Osteoblast (primary cell): Measurements from ENCODE around the gene LY86. TPM values are rescaled to one million over a fixed set of nuclear protein-coding genes. Genes with fewer than 3 reads are reported as not detected.
A peak's percentile ranks its signal among the peaks of the same experiment; 100 is the strongest.

Experiments used
- DNase-seq: peaks from one replicate; pipeline ENCODE4 v3.0.0; 2011; ENCODE audit warnings: low spot score, mixed read lengths; ENCODE audit not compliant: insufficient read length; ENCODE audit errors: missing footprints
- H2AFZ ChIP-seq: 2 replicates; pipeline ENCODE4 v1.6.0; 2011; ENCODE audit warnings: mild to moderate bottlenecking, low read length
- H3K27ac ChIP-seq: 2 replicates; pipeline ENCODE4 v1.5.1; 2011; ENCODE audit warnings: mild to moderate bottlenecking, low read depth, low read length, moderate library complexity
- H3K27me3 ChIP-seq: 2 replicates; pipeline ENCODE4 v1.6.0; 2012; ENCODE audit warnings: mild to moderate bottlenecking, control low read depth, inconsistent platforms, low read length, moderate library complexity; ENCODE audit not compliant: insufficient read depth
- H3K36me3 ChIP-seq: 2 replicates; pipeline ENCODE4 v1.5.1; 2011; ENCODE audit warnings: mild to moderate bottlenecking, low read length, control low read depth, moderate library complexity; ENCODE audit not compliant: insufficient read depth
- H3K4me1 ChIP-seq: 2 replicates; pipeline ENCODE4 v1.5.1; 2011; ENCODE audit warnings: mild to moderate bottlenecking, low read length, control low read depth, moderate library complexity; ENCODE audit not compliant: insufficient read depth
- H3K4me2 ChIP-seq: 2 replicates; pipeline ENCODE4 v1.6.0; 2011; ENCODE audit warnings: mild to moderate bottlenecking, low read length; ENCODE audit not compliant: insufficient read depth
- H3K4me3 ChIP-seq: fragments of 200-600 bp; sonication (generic); 3 replicates; pipeline ENCODE4 v1.5.1; 2012; ENCODE audit warnings: mild to moderate bottlenecking, low read length, inconsistent platforms; ENCODE audit not compliant: insufficient read depth
- H3K79me2 ChIP-seq: 2 replicates; pipeline ENCODE4 v1.6.0; 2012; ENCODE audit warnings: mild to moderate bottlenecking, low read length, control low read depth, inconsistent platforms; ENCODE audit not compliant: insufficient read depth
- H3K9me3 ChIP-seq: 2 replicates; pipeline ENCODE4 v1.5.1; 2011; ENCODE audit warnings: low read depth, low read length, control low read depth
- H4K20me1 ChIP-seq: 2 replicates; pipeline ENCODE4 v1.6.0; 2012; ENCODE audit warnings: mild to moderate bottlenecking, low read length, control low read depth; ENCODE audit not compliant: insufficient read depth
- total RNA-seq: library from RNA; depleted of rRNA; stranded (reverse); fragments of >200 nt; gene quantifications from 2 replicates; pipeline ENCODE4 v1.2.3, GENCODE V29; 2012
- TF ChIP-seq, protein P1 (sequence below): IDR thresholded peaks from 2 replicates; pipeline ENCODE4 v1.5.1; 2011; ENCODE audit warnings: mild to moderate bottlenecking, low read depth, low read length, moderate library complexity; ENCODE audit errors: extremely low read depth

LY86 gene
- total RNA-seq, 1 donor: not detected

DNA sequence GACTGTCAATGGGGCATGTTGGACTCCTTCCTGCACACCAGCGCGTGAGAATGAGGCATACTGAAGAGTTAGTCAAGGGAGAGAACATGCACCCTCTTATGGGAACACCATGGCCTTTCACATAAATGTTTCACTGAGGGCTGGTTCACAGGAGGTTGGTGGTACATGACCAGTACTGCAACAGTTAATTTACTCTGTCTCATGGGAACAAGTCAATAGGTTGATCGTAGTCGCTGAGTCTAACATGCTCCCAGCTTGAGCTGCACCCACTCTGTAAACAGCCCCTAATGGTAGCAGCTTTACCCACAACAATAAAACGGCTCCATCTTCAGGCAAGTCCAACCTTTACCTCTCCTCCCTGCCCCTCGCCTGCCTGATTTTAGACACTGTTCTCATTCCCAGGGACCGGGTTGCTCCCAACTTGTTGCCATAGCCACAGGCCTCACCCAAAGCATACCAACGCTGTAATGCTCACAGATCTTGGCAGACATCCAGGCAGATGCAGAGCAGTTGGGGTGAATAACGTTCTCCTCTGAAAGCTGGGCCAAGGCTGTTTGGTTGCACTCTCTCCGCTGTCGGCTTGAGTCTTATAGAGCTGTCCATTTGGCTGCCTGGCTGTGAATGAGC lies 111.3 kb downstream of the LY86 start:
- Histone ChIP-seq H3K27ac (peak overlapping the region; percentile 0), H3K36me3 (no peaks in the 10 kb centered on the region), H3K27me3 (peaks cover 11% of the 10 kb centered on the region), H3K4me2 (peak overlapping the region; percentile 56), H3K9me3 (no peaks in the 10 kb centered on the region), H3K4me1 (peaks cover 14% of the 10 kb centered on the region), H4K20me1 (no peaks in the 10 kb centered on the region), H3K79me2 (no peaks in the 10 kb centered on the region), H2AFZ (no peak overlapping the region), H3K4me3 (peak overlapping the region; percentile 0)
- DNase-seq: peak; percentile 95
- TF ChIP-seq, protein P1, sequence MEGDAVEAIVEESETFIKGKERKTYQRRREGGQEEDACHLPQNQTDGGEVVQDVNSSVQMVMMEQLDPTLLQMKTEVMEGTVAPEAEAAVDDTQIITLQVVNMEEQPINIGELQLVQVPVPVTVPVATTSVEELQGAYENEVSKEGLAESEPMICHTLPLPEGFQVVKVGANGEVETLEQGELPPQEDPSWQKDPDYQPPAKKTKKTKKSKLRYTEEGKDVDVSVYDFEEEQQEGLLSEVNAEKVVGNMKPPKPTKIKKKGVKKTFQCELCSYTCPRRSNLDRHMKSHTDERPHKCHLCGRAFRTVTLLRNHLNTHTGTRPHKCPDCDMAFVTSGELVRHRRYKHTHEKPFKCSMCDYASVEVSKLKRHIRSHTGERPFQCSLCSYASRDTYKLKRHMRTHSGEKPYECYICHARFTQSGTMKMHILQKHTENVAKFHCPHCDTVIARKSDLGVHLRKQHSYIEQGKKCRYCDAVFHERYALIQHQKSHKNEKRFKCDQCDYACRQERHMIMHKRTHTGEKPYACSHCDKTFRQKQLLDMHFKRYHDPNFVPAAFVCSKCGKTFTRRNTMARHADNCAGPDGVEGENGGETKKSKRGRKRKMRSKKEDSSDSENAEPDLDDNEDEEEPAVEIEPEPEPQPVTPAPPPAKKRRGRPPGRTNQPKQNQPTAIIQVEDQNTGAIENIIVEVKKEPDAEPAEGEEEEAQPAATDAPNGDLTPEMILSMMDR: no peak

DNA sequence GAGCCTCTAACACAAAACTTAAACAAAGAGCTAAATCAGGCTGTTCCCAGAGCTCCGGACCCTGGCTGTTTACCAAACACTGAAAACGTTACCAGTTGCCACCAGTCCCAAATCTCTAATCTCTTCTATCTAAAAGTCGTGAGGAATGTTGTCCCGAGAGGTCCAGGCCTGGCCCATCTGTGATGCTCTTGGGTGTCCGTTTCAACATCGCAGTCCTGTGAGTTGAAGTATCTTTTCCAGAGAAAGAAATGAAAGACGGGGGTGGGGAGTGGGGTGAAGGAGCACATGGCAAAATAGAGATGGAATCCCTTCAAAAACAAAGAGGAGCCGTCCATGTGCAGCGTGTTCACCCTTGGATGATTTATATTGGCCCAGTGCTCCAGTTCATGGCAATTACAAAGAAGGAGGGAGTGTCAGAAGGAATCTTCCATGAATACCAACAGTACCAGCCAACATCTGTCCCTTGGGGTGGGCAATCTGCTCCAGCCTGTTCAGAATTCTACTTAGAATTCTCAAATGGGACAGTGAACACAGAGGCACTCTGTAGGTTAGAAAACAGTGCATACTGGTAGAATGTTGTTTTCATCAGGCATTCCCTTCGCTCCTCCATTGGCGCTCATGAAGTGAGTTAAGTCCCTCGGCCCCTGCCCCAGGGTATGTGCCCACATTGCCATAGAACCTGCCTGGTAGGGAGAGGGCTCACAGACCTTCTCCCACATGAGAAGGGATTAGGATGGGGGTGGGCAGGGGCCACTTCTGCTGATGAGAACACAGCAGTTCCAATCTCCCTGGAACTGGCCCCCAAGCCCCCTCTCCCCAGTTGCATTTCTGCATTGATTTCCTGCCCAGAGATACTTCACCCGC lies 112.1 kb downstream of the LY86 start:
- TF ChIP-seq, protein P1: no peak
- Histone ChIP-seq H3K79me2 (no peaks in the 10 kb centered on the region), H3K9me3 (no peaks in the 10 kb centered on the region), H3K4me2 (peak overlapping the region; percentile 56), H3K36me3 (no peaks in the 10 kb centered on the region), H2AFZ (no peak overlapping the region), H3K4me1 (peaks cover 14% of the 10 kb centered on the region), H3K27me3 (peaks cover 11% of the 10 kb centered on the region), H3K4me3 (peak overlapping the region; percentile 0), H3K27ac (no peak overlapping the region), H4K20me1 (no peaks in the 10 kb centered on the region)
- DNase-seq: no peak

DNA sequence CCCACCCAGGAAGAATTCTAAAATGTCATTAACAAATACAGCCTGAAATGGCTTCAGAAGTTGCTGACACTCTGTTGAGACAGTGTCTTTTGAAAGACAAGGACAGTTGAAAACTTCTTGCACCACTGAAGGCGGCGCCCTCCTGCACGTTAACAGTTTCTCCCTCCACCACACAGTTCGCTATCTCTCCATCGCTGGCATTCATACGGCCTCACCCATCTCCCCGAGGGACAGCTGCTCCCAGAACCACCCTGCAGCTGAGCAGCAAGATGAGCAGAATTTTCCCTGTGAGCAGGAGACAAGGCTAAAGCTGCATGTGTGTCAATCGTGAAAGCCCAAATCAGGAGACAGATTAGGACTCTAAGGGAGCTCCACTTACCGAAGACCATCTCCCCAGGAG lies 113.3 kb downstream of the LY86 start:
- H4K20me1 ChIP-seq: no peaks in the 10 kb centered on the region
- TF ChIP-seq, protein P1: no peak
- no peak for DNase-seq
- H3K36me3 ChIP-seq: no peaks in the 10 kb centered on the region
- H3K4me1 ChIP-seq: peaks cover 14% of the 10 kb centered on the region
- H3K9me3 ChIP-seq: no peaks in the 10 kb centered on the region
- no peak overlapping the region for H3K27ac ChIP-seq
- no peaks in the 10 kb centered on the region for H3K79me2 ChIP-seq
- H3K4me3 ChIP-seq: no peak overlapping the region
- peaks cover 11% of the 10 kb centered on the region for H3K27me3 ChIP-seq
- H2AFZ ChIP-seq: no peak overlapping the region
- no peak overlapping the region for H3K4me2 ChIP-seq

DNA sequence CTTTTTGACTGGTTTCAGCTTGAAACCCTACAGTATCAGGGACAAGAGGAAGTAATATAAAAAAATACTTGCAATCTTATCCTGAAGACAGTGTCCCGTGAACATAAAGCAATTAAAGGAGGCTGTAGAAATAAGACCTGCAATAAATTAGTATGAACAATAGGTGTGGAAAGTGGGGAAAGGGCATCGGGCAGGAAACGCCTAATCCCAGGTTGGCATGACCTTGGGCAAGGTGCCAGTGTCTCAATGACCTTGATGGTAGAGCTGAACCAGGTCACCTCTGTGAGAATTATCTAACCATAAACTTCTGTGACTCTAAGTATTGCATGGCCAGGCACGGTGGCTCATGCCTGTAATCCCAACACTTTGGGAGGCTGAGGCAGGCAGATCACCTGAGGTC lies 115.2 kb downstream of the LY86 start:
- no peaks in the 10 kb centered on the region for H4K20me1 ChIP-seq
- H3K4me2 ChIP-seq: no peak overlapping the region
- H3K27ac ChIP-seq: no peak overlapping the region
- H3K9me3 ChIP-seq: no peaks in the 10 kb centered on the region
- peaks cover 11% of the 10 kb centered on the region for H3K27me3 ChIP-seq
- H2AFZ ChIP-seq: no peak overlapping the region
- no peak for DNase-seq
- no peaks in the 10 kb centered on the region for H3K36me3 ChIP-seq
- H3K4me1 ChIP-seq: peaks cover 14% of the 10 kb centered on the region
- H3K4me3 ChIP-seq: no peak overlapping the region
- TF ChIP-seq, protein P1: no peak
- H3K79me2 ChIP-seq: no peaks in the 10 kb centered on the region
